Renal pelvis (tissue), 4 donors: ENCODE measurements around the gene TOPBP1. TPM values are rescaled to one million over a fixed set of nuclear protein-coding genes. Genes with fewer than 3 reads are reported as not detected.

Experiments used
- DNase-seq: peaks from one replicate; pipeline ENCODE4 v3.0.0-alpha.2; 2013
- polyA plus RNA-seq, 3 donors: library from polyadenylated mRNA; unstranded; fragments of 120-200 nt; gene quantifications; one replicate each; pipeline ENCODE4 v1.2.1, GENCODE V29; 2013; ENCODE audit not compliant: insufficient read length in 3 of 3

Gene TOPBP1
- polyA plus RNA-seq, 3 donors, result 40.2 to 45.7 (median 42.0) TPM

DNA sequence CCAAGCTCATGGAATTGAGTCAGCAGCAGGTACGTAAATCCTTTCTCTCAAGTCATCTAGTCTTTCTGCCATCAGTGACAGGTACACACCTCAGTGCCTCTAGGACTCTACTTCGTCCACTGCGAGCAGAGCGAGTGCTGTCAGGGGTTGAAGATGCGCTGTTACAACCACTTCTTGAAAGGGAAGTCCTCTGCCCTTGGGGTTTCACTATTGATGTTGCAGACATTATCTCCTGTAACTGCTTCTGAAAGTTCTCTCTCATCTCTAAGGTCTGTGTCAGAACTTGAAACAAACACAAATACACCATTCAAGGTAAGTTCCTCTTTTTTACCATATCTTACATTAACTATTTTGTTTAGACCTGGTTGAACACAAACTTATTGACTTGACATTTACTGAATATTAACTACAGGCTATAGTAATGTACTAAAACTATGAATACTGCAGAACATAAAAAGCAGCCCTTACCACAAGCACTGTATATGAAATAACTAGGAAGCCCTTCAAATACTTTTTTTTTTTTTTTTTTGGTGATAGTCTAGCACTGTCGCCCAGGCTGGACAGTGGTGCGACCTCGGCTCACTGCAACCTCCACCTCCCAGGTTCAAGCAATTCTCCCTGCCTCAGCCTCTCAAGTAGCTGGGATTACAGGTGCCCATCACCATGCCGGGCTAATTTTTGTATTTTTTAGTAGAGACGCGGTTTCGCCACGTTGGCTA is 41.5 kb downstream of the TOPBP1 start:
- DNase-seq, result no peak

DNA sequence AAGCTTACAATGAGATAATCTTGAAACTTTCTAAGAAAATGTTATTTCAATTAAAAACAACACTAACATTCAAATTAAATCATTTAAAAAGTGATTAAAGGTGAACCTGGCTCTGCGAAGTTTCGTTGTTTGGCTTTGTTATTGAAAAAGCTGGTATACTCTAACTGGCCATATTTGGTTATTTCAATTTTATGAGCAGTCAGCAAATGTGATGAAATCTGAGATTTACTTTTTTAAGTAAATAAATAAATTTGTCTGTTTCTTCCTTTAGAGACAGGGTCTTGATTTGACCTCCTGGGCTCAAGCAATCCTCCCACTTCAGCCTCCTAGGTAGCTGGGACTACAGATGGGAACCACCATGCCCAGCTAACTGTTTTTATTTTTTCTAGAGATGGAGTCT is 50.2 kb downstream of the TOPBP1 start:
- DNase-seq, result no peak

DNA sequence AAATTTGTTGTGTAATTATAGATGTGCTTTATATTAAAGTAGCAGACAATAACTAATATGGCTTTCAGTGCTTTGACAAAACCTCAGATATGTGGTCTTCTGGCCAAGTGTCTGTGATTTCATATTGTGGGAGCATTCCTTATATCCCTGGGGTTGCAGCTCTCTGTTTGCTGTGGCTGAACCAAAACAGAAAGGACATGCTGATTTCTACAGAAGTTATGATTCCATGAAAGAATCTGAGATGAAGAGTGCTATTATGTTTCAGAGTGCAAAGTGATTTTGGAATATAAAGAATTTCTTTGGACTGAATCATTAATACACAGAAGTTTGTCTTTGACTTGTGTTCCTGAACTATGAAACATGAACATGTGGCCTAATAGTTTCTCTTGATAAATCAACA is 51.7 kb downstream of the TOPBP1 start:
- no peak for DNase-seq

DNA sequence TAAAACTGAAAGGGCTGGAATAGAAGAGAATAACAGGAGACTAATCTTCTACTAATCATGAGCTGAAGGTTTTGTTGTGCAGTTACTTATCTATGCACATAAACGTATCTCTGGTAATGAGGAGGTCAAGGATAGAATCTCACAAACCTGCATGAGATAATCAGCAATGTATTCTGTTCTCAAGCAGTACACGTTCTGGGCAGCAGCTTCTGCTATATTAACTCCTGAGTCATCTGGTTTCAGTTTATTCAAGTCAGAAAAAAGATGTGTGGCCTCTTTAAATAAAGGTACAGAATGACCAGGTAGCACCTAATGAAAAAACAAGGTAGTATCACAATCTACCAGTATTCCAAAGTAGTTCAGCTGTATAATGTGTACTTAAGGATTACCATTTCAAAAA is 53.4 kb downstream of the TOPBP1 start:
- no peak for DNase-seq

DNA sequence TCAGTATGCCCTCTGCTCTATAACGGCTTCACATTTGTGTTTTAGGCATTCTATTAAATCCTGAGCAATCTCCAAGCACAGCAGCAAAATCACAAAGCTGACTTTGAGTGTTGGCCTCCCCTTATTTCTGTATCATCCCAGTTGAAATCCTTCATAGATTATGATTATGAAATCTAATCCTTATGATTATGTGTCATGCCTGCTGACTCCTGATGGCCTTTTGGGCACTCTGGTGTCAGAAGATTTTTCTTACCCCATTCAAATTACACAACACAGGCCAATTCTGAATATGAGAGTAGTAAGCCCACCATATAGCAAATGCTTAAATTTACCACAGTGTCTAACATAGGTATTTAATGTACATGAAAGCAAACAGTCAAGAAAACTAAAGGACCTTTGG is 53.9 kb downstream of the TOPBP1 start:
- no peak for DNase-seq

DNA sequence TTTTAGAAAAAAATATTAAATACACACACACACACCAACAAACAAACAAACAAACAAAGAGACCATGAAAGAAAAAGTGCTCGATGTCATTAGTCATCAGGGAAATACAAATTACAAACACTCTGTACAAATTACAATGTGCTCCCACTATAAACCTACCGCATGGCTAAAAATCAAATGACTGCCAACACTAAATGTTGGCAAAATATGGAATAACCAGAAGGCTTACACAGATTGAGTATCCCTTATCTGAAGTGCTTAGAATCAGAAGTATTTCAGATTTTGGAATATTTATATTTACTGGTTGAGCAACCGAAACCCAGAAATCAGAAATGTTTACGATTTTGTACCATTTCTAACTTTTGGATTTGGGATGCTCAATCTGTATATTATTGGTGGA is 54.8 kb downstream of the TOPBP1 start:
- DNase-seq, result no peak

DNA sequence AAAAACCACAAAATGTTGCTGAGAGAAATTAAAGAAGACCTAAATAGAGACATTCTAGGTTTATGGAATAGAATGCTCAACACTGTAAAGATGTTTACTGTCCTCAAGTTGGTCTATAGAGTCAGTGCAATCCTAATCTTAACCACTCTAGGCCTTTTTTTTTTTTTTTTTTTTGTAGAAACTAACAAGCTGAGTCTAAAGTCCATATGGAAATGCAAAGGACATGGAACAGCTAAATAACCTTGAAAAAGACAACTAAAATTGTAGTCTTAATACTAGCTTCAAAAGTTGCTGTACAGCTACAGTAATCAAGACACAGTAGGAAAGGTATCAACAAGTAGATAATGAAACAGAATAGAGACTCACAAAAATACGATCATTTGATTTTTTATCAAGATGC is 55.4 kb downstream of the TOPBP1 start:
- DNase-seq, result no peak

DNA sequence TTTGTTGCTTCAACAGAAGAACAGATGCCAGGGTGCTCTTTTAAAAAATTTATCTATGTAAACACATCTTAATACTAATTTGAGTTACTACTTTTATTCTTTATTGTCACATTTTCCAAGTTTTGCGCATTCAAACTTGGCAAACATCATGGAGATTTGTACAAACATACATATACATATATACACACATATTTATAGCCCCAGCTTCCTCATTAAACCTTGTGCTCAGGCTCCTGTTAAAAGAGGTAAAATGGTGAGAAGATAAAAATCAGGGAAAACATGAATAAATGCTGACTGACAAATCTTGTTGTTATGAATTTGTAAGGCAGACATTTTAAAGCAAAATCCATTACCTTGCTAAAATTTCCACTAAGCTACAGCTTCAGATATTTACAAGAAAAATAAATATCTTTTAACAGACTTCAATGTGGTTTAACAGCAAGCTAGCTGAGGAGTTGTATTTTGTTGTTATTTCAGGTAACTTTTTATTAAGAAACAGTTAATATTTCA is 61.1 kb downstream of the TOPBP1 start:
- DNase-seq, result no peak

DNA sequence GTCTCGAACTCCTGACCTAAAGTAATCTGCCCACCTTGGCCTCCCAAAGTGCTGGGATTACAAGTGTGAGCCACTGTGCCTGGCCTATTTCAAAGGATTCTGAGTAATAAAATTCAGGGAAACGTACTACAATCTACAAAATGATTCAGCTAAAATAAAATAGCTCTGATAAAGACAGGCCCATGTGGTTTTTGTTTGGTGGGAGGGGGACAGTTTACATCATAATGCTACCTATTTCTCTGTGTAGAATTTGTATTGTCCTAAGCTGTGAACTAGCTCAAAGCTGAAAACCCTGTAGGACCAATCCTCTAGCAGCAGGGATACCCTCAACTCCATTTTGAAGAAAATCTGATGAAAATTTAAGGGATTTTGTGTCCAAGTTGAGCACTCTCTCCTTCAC is 62.5 kb downstream of the TOPBP1 start:
- no peak for DNase-seq

DNA sequence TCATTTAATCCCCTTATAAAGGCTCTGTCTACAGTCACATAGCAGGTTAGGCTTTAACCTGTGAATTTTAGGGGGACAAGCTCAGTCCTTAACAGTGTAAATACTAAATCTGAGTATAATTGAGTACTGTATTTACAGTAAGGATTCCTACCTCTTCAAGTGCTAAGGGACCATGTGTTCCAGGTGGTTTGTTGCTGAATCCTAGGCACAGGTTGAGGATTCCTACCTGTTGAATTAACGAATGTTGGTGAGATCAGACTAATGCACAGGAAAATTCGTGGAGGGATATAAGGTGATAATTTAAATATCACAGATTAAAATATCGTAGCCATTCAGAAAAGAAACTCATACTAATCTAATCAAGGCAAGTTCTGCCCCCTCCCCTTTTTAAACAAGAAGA is 63.3 kb downstream of the TOPBP1 start:
- DNase-seq, result no peak

DNA sequence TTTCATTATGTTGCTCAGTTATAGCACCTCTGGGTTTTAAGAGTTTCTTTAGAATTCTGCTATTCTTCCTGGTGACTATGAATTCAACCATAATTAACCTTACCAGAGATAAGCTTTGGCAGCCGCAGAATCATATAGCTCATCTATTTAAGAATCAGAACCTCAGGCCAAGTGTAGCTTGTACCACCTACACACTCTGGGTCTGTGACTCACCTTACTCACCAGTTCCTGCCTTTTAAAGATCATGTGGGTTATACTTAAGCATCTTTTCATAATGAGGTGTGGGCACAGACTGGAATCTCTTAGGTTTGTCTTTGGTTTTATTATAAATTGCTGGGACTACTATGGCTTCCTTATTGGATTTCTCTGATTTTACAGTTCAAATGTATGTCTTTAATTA is 66.4 kb downstream of the TOPBP1 start:
- DNase-seq, result no peak

DNA sequence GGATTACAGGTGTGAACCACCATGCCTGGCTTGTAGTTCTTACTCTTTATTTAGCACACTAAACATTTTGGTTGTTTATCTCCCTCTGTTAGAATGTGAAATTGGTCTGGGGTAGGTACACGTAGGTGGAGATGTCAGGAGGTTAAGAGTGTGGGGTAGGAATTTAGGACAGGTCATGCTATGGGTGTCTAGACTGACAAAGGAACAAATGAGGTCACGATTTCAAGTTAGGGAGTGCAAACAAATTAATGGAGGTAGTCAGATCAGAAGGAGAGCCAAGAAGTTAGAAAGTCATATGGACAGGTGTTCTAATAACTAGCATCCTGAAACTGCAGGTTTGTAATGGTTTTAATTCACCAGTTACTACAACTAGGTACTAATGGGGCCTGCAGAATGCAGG is 68.5 kb downstream of the TOPBP1 start:
- DNase-seq, result no peak

DNA sequence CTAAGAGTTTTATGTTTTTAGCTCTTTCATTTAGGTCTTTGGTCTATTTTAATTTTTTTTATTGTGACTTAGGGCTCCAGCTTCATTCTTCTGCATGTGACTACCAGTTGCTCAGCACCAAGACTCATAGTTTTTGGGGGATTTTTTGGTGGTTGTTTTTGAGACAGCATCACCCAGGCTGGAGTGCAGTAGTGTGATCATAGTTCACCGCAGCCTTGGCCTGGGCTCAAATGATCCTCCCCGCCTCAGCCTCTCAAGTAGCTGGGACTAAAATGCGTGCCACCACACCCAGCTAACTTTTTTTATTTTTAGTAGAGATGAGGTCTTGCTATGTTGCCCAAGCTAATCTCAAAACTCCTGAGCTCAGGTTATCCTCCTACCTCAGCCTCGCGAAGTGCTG is 68.9 kb downstream of the TOPBP1 start:
- DNase-seq, result no peak

DNA sequence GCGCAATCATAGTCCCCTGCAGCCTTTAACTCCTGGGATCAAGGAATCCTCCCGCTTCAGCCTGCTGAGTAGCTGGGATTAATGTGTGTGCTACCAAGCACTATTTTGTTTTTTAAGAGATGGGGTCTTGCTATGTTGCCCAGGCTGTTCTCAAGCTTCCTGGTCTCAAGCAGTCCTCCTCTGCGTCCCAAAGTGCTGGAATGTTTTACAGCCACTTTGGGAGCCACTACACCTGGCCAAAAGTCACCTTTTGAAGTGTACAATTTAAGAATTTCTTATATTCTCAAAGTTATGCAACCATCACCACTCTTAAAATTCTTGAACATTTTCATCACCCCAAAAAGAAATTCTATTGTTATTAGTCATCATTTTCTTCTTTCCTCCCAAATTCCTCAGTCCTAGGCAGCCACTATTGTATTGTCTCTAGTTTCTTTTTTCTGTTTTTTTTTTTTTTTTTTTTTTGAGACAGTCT is 70.4 kb downstream of the TOPBP1 start:
- no peak for DNase-seq

DNA sequence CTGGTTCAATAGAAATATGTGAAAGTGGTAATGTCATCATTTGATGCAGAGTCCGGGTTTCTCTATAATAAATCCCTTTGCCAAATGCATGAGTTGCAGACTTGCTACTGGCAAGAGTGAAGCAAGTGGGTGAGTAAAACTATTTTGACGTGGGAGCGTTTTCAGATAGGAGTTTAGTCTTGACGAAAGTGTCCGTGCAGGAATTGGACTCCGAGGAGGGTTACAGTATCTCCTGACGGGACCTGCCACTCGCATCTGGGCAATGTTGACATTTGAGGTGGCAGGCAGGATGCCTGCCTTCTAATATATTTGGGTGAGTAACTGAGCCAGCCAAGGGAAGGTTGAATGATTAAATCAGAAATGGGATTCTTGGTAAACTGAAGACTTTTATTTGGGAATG is 72.2 kb downstream of the TOPBP1 start:
- no peak for DNase-seq

DNA sequence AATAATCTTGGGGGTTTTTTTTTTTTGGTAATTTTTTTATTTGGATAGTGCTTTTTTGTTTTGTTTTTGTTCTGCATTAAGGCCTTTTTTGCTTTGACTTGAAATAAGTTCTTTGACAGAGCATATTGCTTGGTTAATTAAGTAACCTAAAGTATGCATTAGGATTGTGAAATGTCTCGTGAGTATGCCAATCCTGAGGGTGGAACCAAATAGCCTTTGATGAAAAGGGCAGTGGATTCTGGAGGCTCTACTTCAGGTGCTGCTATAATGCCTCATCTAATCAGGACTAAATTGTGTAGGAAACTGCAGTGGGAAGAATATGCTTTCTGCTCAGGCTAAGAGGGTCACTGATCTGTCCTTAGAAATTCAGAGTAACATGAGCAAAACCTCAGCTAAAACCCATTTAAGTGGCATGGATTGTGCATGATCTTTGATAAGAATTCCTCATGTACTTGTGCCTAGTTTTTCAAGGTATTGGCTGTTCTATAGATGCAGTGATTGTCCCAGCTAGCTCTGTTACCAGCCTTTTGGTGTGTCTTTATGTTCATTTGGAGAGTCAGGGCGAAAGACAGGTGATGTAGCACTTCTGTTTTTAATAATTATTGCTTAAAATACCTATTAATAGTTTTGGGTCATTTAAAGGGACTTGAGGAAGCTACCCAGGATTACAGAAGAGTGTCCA is 72.8 kb downstream of the TOPBP1 start:
- DNase-seq, result no peak

DNA sequence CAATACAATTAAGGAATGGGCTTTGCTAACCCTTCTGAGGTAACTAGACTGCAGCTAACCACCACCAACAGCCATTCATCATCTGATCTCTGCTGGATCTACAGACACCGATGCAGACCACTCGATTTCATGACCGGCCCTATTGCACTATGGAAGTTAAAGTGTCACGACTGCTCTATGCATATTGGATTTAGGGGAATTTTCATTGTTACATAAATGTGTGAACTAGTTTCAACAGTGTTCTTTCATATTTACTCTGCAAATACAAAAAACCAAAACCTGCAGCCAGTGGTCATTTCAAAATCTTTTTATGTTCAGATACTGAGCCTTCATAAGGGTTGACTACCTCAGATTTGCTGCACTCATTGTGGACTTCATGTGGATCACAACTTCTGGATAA is 73.7 kb downstream of the TOPBP1 start:
- no peak for DNase-seq

DNA sequence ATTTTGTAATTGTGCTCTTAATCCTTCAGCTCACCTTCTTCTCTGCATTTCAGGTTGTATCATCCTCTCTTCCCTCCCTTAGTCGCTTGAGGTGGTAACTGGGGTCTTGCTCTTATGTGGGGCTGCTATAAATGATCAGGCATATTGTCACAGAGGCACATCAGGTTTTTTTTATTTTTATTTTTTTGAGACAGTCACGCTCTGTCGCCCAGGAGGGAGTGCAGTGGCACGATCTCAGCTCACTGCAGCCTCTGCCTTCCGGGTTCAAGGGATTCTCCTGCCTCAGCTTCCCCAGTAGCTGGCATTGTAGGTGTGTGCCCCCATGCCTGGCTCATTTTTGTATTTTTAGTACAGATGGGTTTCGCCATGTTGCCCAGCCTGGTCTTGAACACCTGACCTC is 78.3 kb downstream of the TOPBP1 start:
- no peak for DNase-seq

DNA sequence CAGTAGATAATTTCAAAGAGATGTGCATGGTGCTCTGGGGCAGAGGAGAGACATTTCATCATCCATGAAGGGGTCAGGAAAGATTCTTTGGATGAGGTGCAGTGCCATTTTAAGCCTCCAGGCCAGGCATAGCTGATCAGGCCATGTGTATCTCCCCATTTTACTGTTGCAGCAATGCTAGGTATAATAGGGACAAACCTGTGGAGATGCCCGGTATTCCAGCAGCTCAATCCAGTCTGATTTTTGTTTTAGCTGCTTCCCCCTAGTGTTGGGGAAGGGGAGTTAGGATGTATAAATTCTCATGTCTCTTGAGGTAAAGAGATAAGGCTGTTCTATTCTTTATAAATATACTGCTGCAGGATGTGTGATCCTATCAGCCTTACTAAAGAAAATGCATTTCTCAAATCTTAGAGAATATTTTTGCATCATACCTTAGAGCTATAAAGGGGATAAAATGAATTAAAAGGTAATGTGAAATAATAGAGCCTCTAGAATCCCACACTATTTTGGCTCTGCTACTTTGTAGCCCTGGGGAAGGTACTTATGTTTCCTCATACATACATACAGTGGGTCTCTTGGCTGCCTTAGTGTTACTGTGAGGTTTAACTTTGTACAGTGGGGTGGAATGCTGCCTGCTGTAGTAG is 83.1 kb downstream of the TOPBP1 start:
- DNase-seq, result no peak

DNA sequence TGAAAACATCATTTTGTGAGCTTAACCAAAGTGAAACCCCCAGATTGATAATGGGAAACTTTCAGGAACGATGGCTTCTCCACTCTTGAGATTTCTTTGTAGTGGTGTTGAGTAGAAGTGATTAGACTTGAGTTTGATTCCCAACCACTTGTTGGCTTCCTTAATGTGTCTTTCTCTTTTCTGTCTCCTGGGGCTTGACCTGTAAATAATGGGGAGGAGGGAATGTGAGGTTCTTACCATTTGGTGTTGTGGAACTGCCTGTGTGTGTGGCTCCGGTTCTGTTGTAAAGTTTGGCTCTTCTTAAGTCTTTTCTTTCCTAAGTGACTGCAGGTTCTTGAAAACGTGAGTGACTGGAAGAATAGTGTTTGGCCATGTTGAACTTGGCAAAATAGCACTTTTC is 85.6 kb downstream of the TOPBP1 start:
- no peak for DNase-seq

DNA sequence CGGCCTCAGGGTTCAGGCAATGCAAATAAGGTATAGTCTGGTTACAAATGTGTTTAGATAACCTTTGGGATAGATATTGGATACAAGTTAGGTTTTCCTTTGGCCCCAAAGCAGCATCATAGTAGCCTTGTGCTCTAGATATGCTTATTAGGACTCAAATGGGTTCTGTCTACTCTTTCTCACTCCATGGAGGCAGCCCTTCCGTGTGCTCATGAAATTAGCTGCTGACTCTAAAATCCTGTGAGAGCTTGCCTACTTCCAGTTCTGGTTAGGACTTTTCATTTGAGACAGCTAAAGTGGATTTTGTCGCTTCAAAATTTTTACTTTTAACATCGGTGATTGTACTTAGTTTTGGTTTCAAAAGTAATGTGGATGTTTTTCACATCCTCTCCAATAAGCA is 86.7 kb downstream of the TOPBP1 start:
- no peak for DNase-seq

DNA sequence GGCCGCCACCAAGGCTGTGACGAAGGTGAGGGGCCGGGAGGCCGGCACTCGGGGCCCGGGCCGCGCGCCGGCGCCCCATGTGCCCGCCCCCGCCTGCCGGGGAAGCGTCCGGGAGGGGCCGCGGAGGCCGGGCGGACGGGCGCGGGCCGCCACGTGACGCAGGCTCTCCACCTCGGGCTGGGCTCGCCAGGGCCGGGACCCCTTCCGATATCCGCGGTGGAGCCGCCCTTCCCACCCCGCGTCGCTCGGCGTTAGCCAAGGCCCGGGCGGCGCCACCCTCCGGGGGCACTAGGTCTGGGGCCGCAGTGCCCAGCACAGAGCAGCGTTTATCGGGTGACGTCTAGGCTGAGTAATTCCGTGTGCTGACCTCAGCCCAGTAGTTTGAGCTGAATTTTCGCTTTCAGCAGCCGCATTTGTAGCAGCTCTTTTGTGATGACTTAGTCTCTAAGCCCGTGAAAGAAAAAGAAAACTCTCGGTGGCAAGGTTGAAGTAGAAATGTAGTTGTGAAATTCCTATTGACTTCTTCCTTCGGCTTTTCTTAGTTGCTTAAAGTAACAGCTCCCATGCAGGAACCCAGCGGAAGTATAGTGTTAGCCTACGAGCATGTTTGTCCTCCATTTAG is 87.4 kb downstream of the TOPBP1 start:
- DNase-seq, result peak; percentile 57
